Sigmoid colon (tissue), 4 donors: ENCODE results near the gene DPYSL3.

Source experiments
- POLR2AphosphoS5 ChIP-seq, 4 donors: sonication (generic); formaldehyde crosslinking; IDR thresholded peaks; one replicate each; pipeline ENCODE4 v1.6.1; 2017; ENCODE audit warnings: antibody characterized with exemption in 4 of 4
- TF ChIP-seq, protein P1 (sequence below), 4 experiments: fragments of 450-650 bp in 3 of 4; fragments of 200-600 bp in 1 of 4; IDR thresholded peaks; one replicate each; pipeline ENCODE4 v1.5.1; 2016 to 2019; ENCODE audit warnings: antibody characterized with exemption in 4 of 4, mild to moderate bottlenecking in 3 of 4, moderate library complexity in 2 of 4

DNA sequence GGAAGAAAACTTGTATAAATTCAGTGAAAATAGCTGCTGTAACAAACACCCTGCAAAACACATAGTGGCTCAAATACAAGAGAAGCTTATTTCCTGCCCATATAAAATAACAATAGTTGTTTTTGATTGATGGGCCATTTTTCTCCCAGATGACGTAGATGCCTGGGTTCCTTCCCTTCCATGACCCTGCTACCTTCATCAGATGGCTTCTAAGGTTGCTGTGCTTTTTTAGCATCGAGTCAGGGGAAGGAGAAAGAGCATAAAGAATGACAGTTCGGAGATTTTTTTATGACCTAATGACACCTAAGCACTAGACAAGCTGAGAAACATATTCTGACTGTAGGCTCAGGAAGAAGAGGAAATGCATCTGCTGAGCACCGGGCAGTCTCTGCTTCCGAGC is 34.7 kb upstream of the DPYSL3 start:
- no peak for TF ChIP-seq POLR2AphosphoS5 (IDR thresholded peaks at IDR 0.05)
- TF ChIP-seq, protein P1, sequence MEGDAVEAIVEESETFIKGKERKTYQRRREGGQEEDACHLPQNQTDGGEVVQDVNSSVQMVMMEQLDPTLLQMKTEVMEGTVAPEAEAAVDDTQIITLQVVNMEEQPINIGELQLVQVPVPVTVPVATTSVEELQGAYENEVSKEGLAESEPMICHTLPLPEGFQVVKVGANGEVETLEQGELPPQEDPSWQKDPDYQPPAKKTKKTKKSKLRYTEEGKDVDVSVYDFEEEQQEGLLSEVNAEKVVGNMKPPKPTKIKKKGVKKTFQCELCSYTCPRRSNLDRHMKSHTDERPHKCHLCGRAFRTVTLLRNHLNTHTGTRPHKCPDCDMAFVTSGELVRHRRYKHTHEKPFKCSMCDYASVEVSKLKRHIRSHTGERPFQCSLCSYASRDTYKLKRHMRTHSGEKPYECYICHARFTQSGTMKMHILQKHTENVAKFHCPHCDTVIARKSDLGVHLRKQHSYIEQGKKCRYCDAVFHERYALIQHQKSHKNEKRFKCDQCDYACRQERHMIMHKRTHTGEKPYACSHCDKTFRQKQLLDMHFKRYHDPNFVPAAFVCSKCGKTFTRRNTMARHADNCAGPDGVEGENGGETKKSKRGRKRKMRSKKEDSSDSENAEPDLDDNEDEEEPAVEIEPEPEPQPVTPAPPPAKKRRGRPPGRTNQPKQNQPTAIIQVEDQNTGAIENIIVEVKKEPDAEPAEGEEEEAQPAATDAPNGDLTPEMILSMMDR (IDR thresholded peaks at IDR 0.05), result no peak
